A673 (cell line): ENCODE results near the gene P2RX3. TPM values are rescaled to one million over a fixed set of nuclear protein-coding genes. Genes with fewer than 3 reads are reported as not detected.

Source experiments
- BruUV-seq: library from RNA; stranded (reverse); fragments of 400-500 nt; replicated peaks from 2 replicates; lab custom pipeline; 2021; lab: Mats Ljungman, UMichigan
- CTCF ChIA-PET: fragments of 300-600 bp; sonication (Branson Sonifier 250); formaldehyde crosslinking; loops from one replicate; lab custom pipeline; 2022; ENCODE audit warnings: antibody characterized with exemption; lab: Charles Lee
- POLR2A ChIA-PET: fragments of 300-600 bp; sonication (Branson Sonifier 250); formaldehyde crosslinking; loops from one replicate; lab custom pipeline; 2022; ENCODE audit warnings: antibody characterized with exemption; ENCODE audit not compliant: low non-redundant PET; lab: Charles Lee
- DNase-seq: peaks from one replicate; pipeline ENCODE4 v3.0.0-alpha.2; 2015; ENCODE audit warnings: low spot score
- H3K27ac ChIP-seq: fragments of 200-600 bp; sonication (generic); 2 replicates; pipeline ENCODE4 v1.5.1; 2016; ENCODE audit warnings: mixed run types, low read depth, mild to moderate bottlenecking, mixed read lengths, antibody characterized with exemption, low read length; ENCODE audit not compliant: poor library complexity, severe bottlenecking
- H3K27me3 ChIP-seq: fragments of 200-600 bp; sonication (generic); replicated peaks from 2 replicates; pipeline ENCODE4 v1.6.1; 2017; ENCODE audit warnings: mixed run types, low read depth, mild to moderate bottlenecking, mixed read lengths, antibody characterized with exemption, low read length; ENCODE audit not compliant: insufficient read depth, poor library complexity
- H3K36me3 ChIP-seq: fragments of 200-600 bp; sonication (generic); 2 replicates; pipeline ENCODE4 v1.6.1; 2016; ENCODE audit warnings: mixed run types, mild to moderate bottlenecking, mixed read lengths, antibody characterized with exemption, low read length; ENCODE audit not compliant: insufficient read depth, poor library complexity, severe bottlenecking
- H3K4me1 ChIP-seq: fragments of 200-600 bp; sonication (generic); 2 replicates; pipeline ENCODE4 v1.6.1; 2017; ENCODE audit warnings: mixed run types, mild to moderate bottlenecking, mixed read lengths, antibody characterized with exemption, low read length; ENCODE audit not compliant: insufficient read depth, poor library complexity, severe bottlenecking
- H3K4me3 ChIP-seq: fragments of 200-600 bp; sonication (generic); 2 replicates; pipeline ENCODE4 v1.5.1; 2016; ENCODE audit warnings: low read depth, mixed run types, mild to moderate bottlenecking, mixed read lengths, low read length; ENCODE audit not compliant: poor library complexity, severe bottlenecking
- H3K9me3 ChIP-seq: fragments of 200-600 bp; sonication (generic); 2 replicates; pipeline ENCODE4 v1.6.1; 2016; ENCODE audit warnings: mixed run types, low read depth, mild to moderate bottlenecking, mixed read lengths, antibody characterized with exemption, low read length; ENCODE audit not compliant: poor library complexity, severe bottlenecking
- EZH2 ChIP-seq: fragments of 200-600 bp; sonication (generic); IDR thresholded peaks from 2 replicates; pipeline ENCODE4 v1.6.1; 2017; ENCODE audit warnings: borderline replicate concordance, low read depth, mild to moderate bottlenecking, mixed read lengths, antibody characterized with exemption, low read length; ENCODE audit not compliant: poor library complexity, severe bottlenecking
- intact Hi-C: fragments of 100-400 bp; cut with micrococcal nuclease; formaldehyde crosslinking; loops from one replicate; pipeline ENCODE4 v1.10.0; 2022; ENCODE audit not compliant: unreplicated experiment
- total RNA-seq: library from RNA; stranded (reverse); gene quantifications from 2 replicates; pipeline ENCODE4 v1.2.3, GENCODE V29; 2021
- TF ChIP-seq, protein P1 (sequence below): fragments of 300-800, 200-600 bp; sonication (generic); conservative IDR thresholded peaks from 2 replicates; pipeline ENCODE4 v1.5.1; 2017; ENCODE audit warnings: low read depth, mild to moderate bottlenecking, antibody characterized with exemption, low read length, moderate library complexity, mixed read lengths

P2RX3 gene
- total RNA-seq, 1 experiment from 2014 or later: not detected

DNA sequence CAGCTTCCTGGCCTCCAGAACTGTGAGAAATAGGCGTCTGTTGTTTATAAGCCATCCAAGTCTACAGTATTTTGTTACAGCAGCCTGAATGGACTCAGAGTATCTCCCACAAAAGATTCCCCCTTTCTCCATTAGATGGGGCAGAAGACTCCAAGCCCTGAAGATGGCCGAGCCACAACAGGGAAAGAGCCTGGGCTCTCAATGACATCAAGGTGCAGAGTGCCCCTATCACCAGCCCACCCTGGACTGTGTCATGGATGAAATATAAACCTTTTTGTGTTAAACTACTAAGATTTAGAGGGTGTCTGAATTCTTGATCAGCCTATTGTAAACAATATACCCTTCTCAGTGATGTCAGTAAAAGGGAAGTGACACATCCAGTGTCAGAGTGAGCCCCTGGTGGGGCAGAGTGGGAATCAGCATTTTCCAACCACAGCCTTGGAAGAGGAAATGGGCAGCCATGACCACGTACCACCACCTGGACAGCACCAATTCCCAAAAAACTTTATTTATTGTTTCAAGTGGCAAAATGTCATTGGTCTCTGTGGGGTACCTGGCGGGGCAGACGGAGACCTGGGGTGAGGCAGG, 38.9 kb upstream of the P2RX3 start:
- TF ChIP-seq, protein P1, sequence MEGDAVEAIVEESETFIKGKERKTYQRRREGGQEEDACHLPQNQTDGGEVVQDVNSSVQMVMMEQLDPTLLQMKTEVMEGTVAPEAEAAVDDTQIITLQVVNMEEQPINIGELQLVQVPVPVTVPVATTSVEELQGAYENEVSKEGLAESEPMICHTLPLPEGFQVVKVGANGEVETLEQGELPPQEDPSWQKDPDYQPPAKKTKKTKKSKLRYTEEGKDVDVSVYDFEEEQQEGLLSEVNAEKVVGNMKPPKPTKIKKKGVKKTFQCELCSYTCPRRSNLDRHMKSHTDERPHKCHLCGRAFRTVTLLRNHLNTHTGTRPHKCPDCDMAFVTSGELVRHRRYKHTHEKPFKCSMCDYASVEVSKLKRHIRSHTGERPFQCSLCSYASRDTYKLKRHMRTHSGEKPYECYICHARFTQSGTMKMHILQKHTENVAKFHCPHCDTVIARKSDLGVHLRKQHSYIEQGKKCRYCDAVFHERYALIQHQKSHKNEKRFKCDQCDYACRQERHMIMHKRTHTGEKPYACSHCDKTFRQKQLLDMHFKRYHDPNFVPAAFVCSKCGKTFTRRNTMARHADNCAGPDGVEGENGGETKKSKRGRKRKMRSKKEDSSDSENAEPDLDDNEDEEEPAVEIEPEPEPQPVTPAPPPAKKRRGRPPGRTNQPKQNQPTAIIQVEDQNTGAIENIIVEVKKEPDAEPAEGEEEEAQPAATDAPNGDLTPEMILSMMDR: no peak
- TF ChIP-seq EZH2: no peak
- Histone ChIP-seq H3K9me3 (peaks cover 11% of the 10 kb centered on the region), H3K4me1 (peaks cover 10% of the 10 kb centered on the region), H3K27ac (no peak overlapping the region), H3K36me3 (peaks cover 51% of the 10 kb centered on the region), H3K27me3 (no peaks in the 10 kb centered on the region), H3K4me3 (no peak overlapping the region)
- CTCF ChIA-PET: no interaction called here
- POLR2A ChIA-PET: no interaction called here
- intact Hi-C loops: no loop called here
- DNase-seq: no peak
- BruUV-seq: no TSS peak

DNA sequence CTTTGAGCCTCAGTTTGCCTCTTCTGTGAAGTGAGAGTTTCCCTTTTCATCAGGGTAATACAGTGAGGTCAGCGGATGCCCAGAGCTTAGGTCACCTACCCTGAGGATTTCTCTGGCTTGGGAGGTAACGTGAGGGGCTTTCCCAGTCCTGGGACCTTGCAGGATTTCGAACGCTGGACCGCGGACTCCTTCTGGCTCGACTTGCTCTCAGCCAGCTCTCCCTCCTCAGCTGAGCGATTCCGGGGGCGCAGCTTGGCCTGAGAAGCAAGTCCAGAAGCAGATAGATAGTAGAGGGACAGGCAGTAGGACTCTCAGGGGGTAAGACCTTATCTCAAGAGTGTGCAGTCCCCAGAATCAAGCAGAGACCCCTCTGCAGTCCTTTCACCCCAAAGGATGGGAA, 37.4 kb upstream of the P2RX3 start:
- Histone ChIP-seq H3K36me3 (peaks cover 51% of the 10 kb centered on the region), H3K4me3 (no peak overlapping the region), H3K27me3 (no peaks in the 10 kb centered on the region), H3K9me3 (peaks cover 11% of the 10 kb centered on the region), H3K4me1 (no peaks in the 10 kb centered on the region), H3K27ac (no peak overlapping the region)
- POLR2A ChIA-PET: no interaction called here
- TF ChIP-seq, protein P1: no peak
- no peak for TF ChIP-seq EZH2
- DNase-seq: no peak
- CTCF ChIA-PET: no interaction called here
- BruUV-seq: no TSS peak
- intact Hi-C loops: no loop called here

DNA sequence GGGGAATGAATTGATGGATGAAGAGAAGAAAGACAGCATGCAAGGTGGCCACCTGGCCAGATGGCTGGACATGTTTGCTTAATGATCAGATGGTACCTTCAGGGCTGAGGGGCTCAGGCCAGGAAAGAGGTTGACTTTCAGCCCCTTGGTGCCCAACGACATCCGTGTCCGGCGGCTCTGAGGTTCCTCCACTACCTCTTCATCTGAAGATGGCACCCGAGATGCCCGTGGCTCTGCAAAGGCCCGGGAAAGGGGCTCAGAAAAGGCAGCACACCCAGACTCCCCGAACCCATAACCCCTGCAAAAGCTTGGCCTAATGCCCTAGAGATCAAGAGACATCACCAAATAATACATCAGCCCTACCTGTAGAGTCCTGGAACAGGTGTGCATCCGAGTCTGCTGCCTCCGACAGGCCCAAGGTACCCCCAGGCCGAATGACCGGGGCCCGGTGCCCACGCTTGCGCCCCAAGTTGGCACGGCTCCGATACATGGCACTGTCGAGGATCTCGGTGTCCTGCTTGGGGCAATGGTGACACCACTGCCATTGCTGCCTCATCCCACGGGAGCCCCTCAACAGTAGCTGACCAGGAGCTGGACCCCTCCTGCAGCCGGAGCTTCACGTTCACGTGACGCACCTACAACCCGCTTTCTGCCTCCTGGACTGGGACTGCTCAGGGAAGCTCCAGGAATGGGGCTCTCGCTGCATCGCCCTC, 36.3 kb upstream of the P2RX3 start:
- no peaks in the 10 kb centered on the region for H3K4me1 ChIP-seq
- no peaks in the 10 kb centered on the region for H3K27me3 ChIP-seq
- peaks cover 11% of the 10 kb centered on the region for H3K9me3 ChIP-seq
- DNase-seq: no peak
- no peak for TF ChIP-seq EZH2
- TF ChIP-seq, protein P1: no peak
- ChIA-PET CTCF (no interaction called here), POLR2A (interaction anchor here (0.6 kb wide), 1 partner anchor 53 kb away, joined by 5 read pairs; no protein-coding TSS in a partner anchor)
- H3K4me3 ChIP-seq: no peak overlapping the region
- TSS peak; percentile 6 for BruUV-seq
- H3K36me3 ChIP-seq: peaks cover 51% of the 10 kb centered on the region
- intact Hi-C loops: no loop called here
- H3K27ac ChIP-seq: no peak overlapping the region
